HEK293 (cell line): Measurements from ENCODE around the gene DUSP14.

Source experiments
- CTCF ChIA-PET: fragments of 350-600 bp; formaldehyde crosslinking; extraction: SDS; loops from one replicate; lab custom pipeline; 2021; ENCODE audit warnings: antibody characterized with exemption; lab: Yijun Ruan, JAX
- POLR2A ChIA-PET: fragments of 300-600 bp; formaldehyde crosslinking; extraction: SDS; loops from one replicate; lab custom pipeline; 2020; ENCODE audit warnings: antibody characterized with exemption, inconsistent platforms; lab: Yijun Ruan, JAX
- H3K27ac ChIP-seq: fragments of 200-500 bp; sonication (Bioruptor generic); 2 replicates; pipeline ENCODE4 v1.5.1; 2014; ENCODE audit warnings: low read depth, low read length, control low read depth, inconsistent platforms; ENCODE audit errors: extremely low read depth
- H3K36me3 ChIP-seq, 2 experiments: fragments of 200-500 bp in 1 of 2; sonication (Bioruptor generic) in 1 of 2; 1 replicate in 1 of 2; 2 replicates in 1 of 2; pipeline ENCODE4 v1.5.1; 2014 to 2017; ENCODE audit warnings: inconsistent platforms in 2 of 2, low read length in 2 of 2; ENCODE audit not compliant: control insufficient read depth in 2 of 2, insufficient read depth in 1 of 2
- H3K4me1 ChIP-seq: fragments of 200-500 bp; sonication (Bioruptor generic); 2 replicates; pipeline ENCODE4 v1.5.1; 2014; ENCODE audit warnings: mild to moderate bottlenecking, low read length, inconsistent platforms; ENCODE audit not compliant: control insufficient read depth, insufficient read depth
- H3K4me3 ChIP-seq: 2 replicates; pipeline ENCODE4 v1.5.1; 2011; ENCODE audit warnings: low read depth, mild to moderate bottlenecking, control low read depth, low read length, moderate library complexity
- H3K9me3 ChIP-seq: fragments of 200-500 bp; sonication (Bioruptor generic); 2 replicates; pipeline ENCODE4 v1.5.1; 2014; ENCODE audit warnings: low read depth, low read length, inconsistent platforms; ENCODE audit not compliant: control insufficient read depth, insufficient read depth
- EGR2 ChIP-seq: fragments of 450-650 bp; formaldehyde crosslinking; IDR thresholded peaks from 2 replicates; pipeline ENCODE4 v1.5.1; 2016; ENCODE audit warnings: low read depth, missing biosample characterization, missing genetic modification characterization
- HIC1 ChIP-seq: fragments of 450-650 bp; formaldehyde crosslinking; IDR thresholded peaks from 2 replicates; pipeline ENCODE4 v1.5.1; 2016; ENCODE audit warnings: missing biosample characterization, missing genetic modification characterization
- MYNN ChIP-seq: fragments of 450-650 bp; formaldehyde crosslinking; IDR thresholded peaks from 2 replicates; pipeline ENCODE4 v1.5.1; 2016; ENCODE audit warnings: missing biosample characterization, missing genetic modification characterization, borderline replicate concordance
- OSR2 ChIP-seq: fragments of 450-650 bp; formaldehyde crosslinking; IDR thresholded peaks from 2 replicates; pipeline ENCODE4 v1.5.1; 2016; ENCODE audit warnings: missing biosample characterization, missing genetic modification characterization
- REPIN1 ChIP-seq: fragments of 450-650 bp; formaldehyde crosslinking; IDR thresholded peaks from 2 replicates; pipeline ENCODE4 v1.5.1; 2017; ENCODE audit warnings: missing biosample characterization, missing genetic modification characterization, low read depth
- SP3 ChIP-seq: fragments of 450-650 bp; formaldehyde crosslinking; IDR thresholded peaks from 2 replicates; pipeline ENCODE4 v1.5.1; 2016; ENCODE audit warnings: missing biosample characterization, missing genetic modification characterization
- SP7 ChIP-seq: fragments of 450-650 bp; formaldehyde crosslinking; IDR thresholded peaks from 2 replicates; pipeline ENCODE4 v1.5.1; 2016; ENCODE audit warnings: missing biosample characterization, missing genetic modification characterization
- ZBTB49 ChIP-seq: fragments of 450-650 bp; formaldehyde crosslinking; IDR thresholded peaks from 2 replicates; pipeline ENCODE4 v1.5.1; 2016; ENCODE audit warnings: missing biosample characterization, missing genetic modification characterization, low read depth
- ZBTB6 ChIP-seq: fragments of 450-650 bp; formaldehyde crosslinking; IDR thresholded peaks from 2 replicates; pipeline ENCODE4 v1.5.1; 2017; ENCODE audit warnings: missing biosample characterization, missing genetic modification characterization
- ZFHX2 ChIP-seq: fragments of 450-650 bp; formaldehyde crosslinking; conservative IDR thresholded peaks from 2 replicates; pipeline ENCODE4 v1.5.1; 2016; ENCODE audit warnings: missing biosample characterization, missing genetic modification characterization
- ZFP41 ChIP-seq: fragments of 450-650 bp; formaldehyde crosslinking; IDR thresholded peaks from 2 replicates; pipeline ENCODE4 v1.5.1; 2016; ENCODE audit warnings: missing biosample characterization, missing genetic modification characterization, borderline replicate concordance
- ZNF138 ChIP-seq: fragments of 450-650 bp; formaldehyde crosslinking; IDR thresholded peaks from 2 replicates; pipeline ENCODE4 v1.5.1; 2016; ENCODE audit warnings: missing biosample characterization, missing genetic modification characterization, borderline replicate concordance
- ZNF155 ChIP-seq: fragments of 450-650 bp; formaldehyde crosslinking; IDR thresholded peaks from 2 replicates; pipeline ENCODE4 v1.5.1; 2016; ENCODE audit warnings: missing biosample characterization, missing genetic modification characterization
- ZNF24 ChIP-seq: fragments of 450-650 bp; formaldehyde crosslinking; IDR thresholded peaks from 2 replicates; pipeline ENCODE4 v1.5.1; 2016; ENCODE audit warnings: missing biosample characterization, missing genetic modification characterization
- ZNF391 ChIP-seq: fragments of 450-650 bp; formaldehyde crosslinking; IDR thresholded peaks from 2 replicates; pipeline ENCODE4 v1.5.1; 2016; ENCODE audit warnings: low read depth, missing biosample characterization, missing genetic modification characterization, borderline replicate concordance
- ZNF394 ChIP-seq: fragments of 450-650 bp; formaldehyde crosslinking; IDR thresholded peaks from 2 replicates; pipeline ENCODE4 v1.5.1; 2016; ENCODE audit warnings: missing biosample characterization, missing genetic modification characterization, mild to moderate bottlenecking, moderate library complexity, borderline replicate concordance
- ZNF416 ChIP-seq: fragments of 450-650 bp; formaldehyde crosslinking; IDR thresholded peaks from 2 replicates; pipeline ENCODE4 v1.5.1; 2016; ENCODE audit warnings: missing biosample characterization, missing genetic modification characterization
- ZNF48 ChIP-seq: fragments of 450-650 bp; formaldehyde crosslinking; IDR thresholded peaks from 2 replicates; pipeline ENCODE4 v1.5.1; 2016; ENCODE audit warnings: missing biosample characterization, missing genetic modification characterization
- ZNF501 ChIP-seq: fragments of 450-650 bp; formaldehyde crosslinking; IDR thresholded peaks from 2 replicates; pipeline ENCODE4 v1.5.1; 2016; ENCODE audit warnings: missing biosample characterization, missing genetic modification characterization
- ZNF513 ChIP-seq: fragments of 450-650 bp; IDR thresholded peaks from 2 replicates; pipeline ENCODE4 v1.5.1; 2018; ENCODE audit warnings: missing biosample characterization, missing genetic modification characterization
- ZNF549 ChIP-seq: fragments of 450-650 bp; IDR thresholded peaks from 2 replicates; pipeline ENCODE4 v1.5.1; 2018; ENCODE audit warnings: missing biosample characterization, missing genetic modification characterization, mild to moderate bottlenecking, inconsistent platforms, moderate library complexity
- ZNF555 ChIP-seq: fragments of 450-650 bp; formaldehyde crosslinking; conservative IDR thresholded peaks from 2 replicates; pipeline ENCODE4 v1.5.1; 2017; ENCODE audit warnings: missing biosample characterization, mild to moderate bottlenecking, missing genetic modification characterization, inconsistent platforms
- ZNF600 ChIP-seq: fragments of 450-650 bp; formaldehyde crosslinking; IDR thresholded peaks from 2 replicates; pipeline ENCODE4 v1.5.1; 2016; ENCODE audit warnings: missing biosample characterization, missing genetic modification characterization
- ZNF624 ChIP-seq: fragments of 450-650 bp; formaldehyde crosslinking; IDR thresholded peaks from 2 replicates; pipeline ENCODE4 v1.5.1; 2017; ENCODE audit warnings: missing biosample characterization, missing genetic modification characterization
- ZNF654 ChIP-seq: fragments of 450-650 bp; formaldehyde crosslinking; IDR thresholded peaks from 2 replicates; pipeline ENCODE4 v1.5.1; 2016; ENCODE audit warnings: low read depth, missing biosample characterization, missing genetic modification characterization
- ZNF658 ChIP-seq: fragments of 450-650 bp; formaldehyde crosslinking; IDR thresholded peaks from 2 replicates; pipeline ENCODE4; 2016; ENCODE audit warnings: missing biosample characterization, missing genetic modification characterization
- ZNF701 ChIP-seq: fragments of 450-650 bp; formaldehyde crosslinking; IDR thresholded peaks from 2 replicates; pipeline ENCODE4 v1.5.1; 2016; ENCODE audit warnings: missing biosample characterization, missing genetic modification characterization
- ZSCAN30 ChIP-seq: fragments of 450-650 bp; IDR thresholded peaks from 2 replicates; pipeline ENCODE4 v1.5.1; 2018; ENCODE audit warnings: missing biosample characterization, mild to moderate bottlenecking, missing genetic modification characterization, moderate library complexity
- TF ChIP-seq, protein P1 (sequence below): fragments of 450-650 bp; formaldehyde crosslinking; IDR thresholded peaks from 2 replicates; pipeline ENCODE4 v1.5.1; 2016; ENCODE audit warnings: missing biosample characterization, missing genetic modification characterization

Gene DUSP14

GRCh38 chr17:37546302-37546701 is 56.6 kb downstream of the DUSP14 start:
- peaks cover 5% of the 10 kb centered on the region; the same call in 1 of the 2 replicates for H3K4me1 ChIP-seq
- no peak for TF ChIP-seq ZNF391 (tag by site-specific recombination)
- TF ChIP-seq ZNF155 (tag by site-specific recombination) = no peak
- TF ChIP-seq OSR2 (tag by site-specific recombination) = no peak
- no peak for TF ChIP-seq ZNF416 (tag by site-specific recombination)
- no peak for TF ChIP-seq ZNF24 (tag by site-specific recombination)
- TF ChIP-seq ZNF654 (tag by site-specific recombination) = no peak
- no peak for TF ChIP-seq ZNF394 (tag by site-specific recombination)
- no peak for TF ChIP-seq ZSCAN30 (tag by site-specific recombination)
- no peak for TF ChIP-seq ZBTB49 (tag by site-specific recombination)
- no peak for TF ChIP-seq ZNF658 (tag by site-specific recombination)
- no peak for TF ChIP-seq MYNN
- TF ChIP-seq EGR2 (tag by site-specific recombination) = no peak
- no peak for TF ChIP-seq HIC1
- H3K9me3 ChIP-seq = no peaks in the 10 kb centered on the region
- POLR2A ChIA-PET = no interaction called here
- no peak overlapping the region for H3K4me3 ChIP-seq
- H3K36me3 ChIP-seq = peaks cover 0 to 12% of the 10 kb centered on the region in 2 experiments
- no peak overlapping the region for H3K27ac ChIP-seq
- CTCF ChIA-PET = interaction anchor here (0.8 to 0.9 kb wide), 2 partner anchors 24 to 270 kb away, joined by 6 to 8 read pairs; no protein-coding TSS in a partner anchor

- POLR2A ChIA-PET = no interaction called here
Measured at GRCh38 chr17:37547986-37548385, 58.3 kb downstream of the DUSP14 start.

More at GRCh38 chr17:37547986-37548385, 58.3 kb downstream of the DUSP14 start:
- TF ChIP-seq ZNF501 (tag by site-specific recombination) (no peak), ZNF138 (no peak), ZNF48 (tag by site-specific recombination) (no peak), ZNF624 (no peak), ZBTB6 (tag by site-specific recombination) (no peak), REPIN1 (tag by site-specific recombination) (no peak), ZFHX2 (tag by site-specific recombination) (no peak), SP7 (tag by site-specific recombination) (no peak), ZNF549 (tag by site-specific recombination) (no peak), ZFP41 (tag by site-specific recombination) (no peak), ZNF513 (no peak), ZNF555 (tag by site-specific recombination) (no peak), ZNF701 (tag by site-specific recombination) (no peak), EGR2 (tag by site-specific recombination) (no peak), ZNF600 (tag by site-specific recombination) (no peak), SP3 (tag by site-specific recombination) (no peak)
- TF ChIP-seq, protein P1, sequence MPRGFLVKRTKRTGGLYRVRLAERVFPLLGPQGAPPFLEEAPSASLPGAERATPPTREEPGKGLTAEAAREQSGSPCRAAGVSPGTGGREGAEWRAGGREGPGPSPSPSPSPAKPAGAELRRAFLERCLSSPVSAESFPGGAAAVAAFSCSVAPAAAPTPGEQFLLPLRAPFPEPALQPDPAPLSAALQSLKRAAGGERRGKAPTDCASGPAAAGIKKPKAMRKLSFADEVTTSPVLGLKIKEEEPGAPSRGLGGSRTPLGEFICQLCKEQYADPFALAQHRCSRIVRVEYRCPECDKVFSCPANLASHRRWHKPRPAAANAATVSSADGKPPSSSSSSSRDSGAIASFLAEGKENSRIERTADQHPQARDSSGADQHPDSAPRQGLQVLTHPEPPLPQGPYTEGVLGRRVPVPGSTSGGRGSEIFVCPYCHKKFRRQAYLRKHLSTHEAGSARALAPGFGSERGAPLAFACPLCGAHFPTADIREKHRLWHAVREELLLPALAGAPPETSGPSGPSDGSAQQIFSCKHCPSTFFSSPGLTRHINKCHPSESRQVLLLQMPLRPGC (tag by site-specific recombination) = no peak
- no peaks in the 10 kb centered on the region for H3K9me3 ChIP-seq
- peaks cover 5% of the 10 kb centered on the region; the same call in 1 of the 2 replicates for H3K4me1 ChIP-seq
- no peak overlapping the region for H3K4me3 ChIP-seq
- CTCF ChIA-PET = no interaction called here
- no peak overlapping the region for H3K27ac ChIP-seq
- peaks cover 3 to 6% of the 10 kb centered on the region in 2 experiments for H3K36me3 ChIP-seq
